Measurements from ENCODE around the gene GCN1. TPM values are rescaled to one million over a fixed set of nuclear protein-coding genes. Genes with fewer than 3 reads are reported as not detected.
A peak's percentile ranks its signal among the peaks of the same experiment; 100 is the strongest.

GCN1 gene
- total RNA-seq, 2 experiments from 2014 or later: 130 to 137 TPM

GRCh38 chr12:120115692-120116440 is 78.6 kb downstream of the GCN1 start:
- ATAC-seq: peak; percentile 6
- DNase-seq: peak; percentile 63
- Mint-ChIP-seq H3K36me3 (ENCODE audit: low read depth) (peaks cover 42% of the 10 kb centered on the region), H3K27me3 (no peaks in the 10 kb centered on the region), H3K9me3 (no peaks in the 10 kb centered on the region), H3K4me3 (peak overlapping the region; percentile 98), H3K4me1 (ENCODE audit: low read depth) (peaks cover 58% of the 10 kb centered on the region), H3K27ac (peak overlapping the region; percentile 94)
- POLR2A ChIA-PET: interaction anchor here (0.6 to 6.1 kb wide), 13 partner anchors 11 to 176 kb away, joined by 3 to 47 read pairs (median 8); partner anchors contain the start of genes RNU4-1, RNU4-2 and RPLP0
- intact Hi-C loops (cut with micrococcal nuclease): loop anchor here (5.0 to 10.0 kb wide), 2 partner anchors 81 to 101 kb away; no protein-coding TSS in a partner anchor
- no peak for TF ChIP-seq CTCF (IDR thresholded peaks at IDR 0.05)
- CTCF ChIA-PET: interaction anchor here (1.0 to 1.1 kb wide), 3 partner anchors 11 to 100 kb away, joined by 3 read pairs; no protein-coding TSS in a partner anchor

- POLR2A ChIA-PET: interaction anchor here (1.0 to 6.1 kb wide), 8 partner anchors 8 to 177 kb away, joined by 3 to 47 read pairs (median 6); partner anchors contain the start of genes RNU4-1 and RNU4-2
- Mint-ChIP-seq H3K4me1 (ENCODE audit: low read depth) (peaks cover 60% of the 10 kb centered on the region), H3K27ac (peak overlapping the region; percentile 2), H3K9me3 (no peaks in the 10 kb centered on the region), H3K36me3 (ENCODE audit: low read depth) (peaks cover 42% of the 10 kb centered on the region), H3K27me3 (no peaks in the 10 kb centered on the region), H3K4me3 (peak overlapping the region; percentile 98)
- DNase-seq (no peak), ATAC-seq (no peak)
- CTCF ChIA-PET: no interaction called here
- intact Hi-C loops (cut with micrococcal nuclease): loop anchor here (5.0 to 10.0 kb wide), 2 partner anchors 82 to 100 kb away; no protein-coding TSS in a partner anchor
- no peak for TF ChIP-seq CTCF (IDR thresholded peaks at IDR 0.05)
These were observed 79.4 kb downstream of the GCN1 start for GRCh38 chr12:120115066-120115465.

- H3K27ac Mint-ChIP-seq: peak overlapping the region; percentile 88
- peak overlapping the region; percentile 59 for H3K4me3 Mint-ChIP-seq
- no peaks in the 10 kb centered on the region for H3K9me3 Mint-ChIP-seq
- H3K27me3 Mint-ChIP-seq: no peaks in the 10 kb centered on the region
- DNase-seq (peak; percentile 65), ATAC-seq (peak; percentile 86)
- peaks cover 40% of the 10 kb centered on the region for H3K36me3 Mint-ChIP-seq (ENCODE audit: low read depth)
- TF ChIP-seq CTCF (IDR thresholded peaks at IDR 0.05): no peak
- peaks cover 55% of the 10 kb centered on the region for H3K4me1 Mint-ChIP-seq (ENCODE audit: low read depth)
- CTCF ChIA-PET: interaction anchor here (0.7 to 1.2 kb wide), 4 partner anchors 24 to 155 kb away, joined by 3 read pairs; partner anchors contain the start of gene PXN
- intact Hi-C loops (cut with micrococcal nuclease): loop anchor here (10.0 kb wide), 1 partner anchor 96 kb away; no protein-coding TSS in a partner anchor
- POLR2A ChIA-PET: interaction anchor here (0.8 to 1.5 kb wide), 5 partner anchors 9 to 104 kb away, joined by 3 to 6 read pairs (median 4); no protein-coding TSS in a partner anchor
These were observed 83.7 kb downstream of the GCN1 start for GRCh38 chr12:120110550-120111501.

- Mint-ChIP-seq H3K36me3 (ENCODE audit: low read depth) (peaks cover 39% of the 10 kb centered on the region), H3K4me3 (no peak overlapping the region), H3K27me3 (no peaks in the 10 kb centered on the region), H3K27ac (peak overlapping the region; percentile 88), H3K4me1 (ENCODE audit: low read depth) (peaks cover 50% of the 10 kb centered on the region), H3K9me3 (no peaks in the 10 kb centered on the region)
- DNase-seq (no peak), ATAC-seq (no peak)
- no peak for TF ChIP-seq CTCF (IDR thresholded peaks at IDR 0.05)
- ChIA-PET CTCF (interaction anchor here (0.6 kb wide), 1 partner anchor 14 kb away, joined by 3 read pairs; no protein-coding TSS in a partner anchor), POLR2A (interaction anchor here (0.9 to 1.5 kb wide), 2 partner anchors 9 to 13 kb away, joined by 3 to 6 read pairs; no protein-coding TSS in a partner anchor)
- intact Hi-C loops (cut with micrococcal nuclease): loop anchor here (10.0 kb wide), 1 partner anchor 95 kb away; no protein-coding TSS in a partner anchor
These were observed 84.8 kb downstream of the GCN1 start for GRCh38 chr12:120109570-120110267.
